Right renal cortex interstitium (tissue), 3 donors: Measurements from ENCODE around the gene EEA1. TPM values are rescaled to one million over a fixed set of nuclear protein-coding genes. Genes with fewer than 3 reads are reported as not detected.

Source experiments
- DNase-seq, 3 donors: peaks; one replicate each; pipeline ENCODE4 v3.0.0-alpha.2; 2013; ENCODE audit warnings: low read depth in 3 of 3, low spot score in 2 of 3
- polyA plus RNA-seq, 3 donors: library from polyadenylated mRNA; unstranded; fragments of 120-200 nt; gene quantifications; one replicate each; pipeline ENCODE4 v1.2.1, GENCODE V29; 2013; ENCODE audit not compliant: insufficient read length in 3 of 3

Gene EEA1
- polyA plus RNA-seq, 3 donors = 15.9 to 19.1 (median 18.0) TPM

GRCh38 chr12:92898755-92899154 lies 30.3 kb downstream of the EEA1 start:
- no peak for DNase-seq

- no peak for DNase-seq
Observed at GRCh38 chr12:92897844-92898243, 31.3 kb downstream of the EEA1 start.

- no peak for DNase-seq
Observed at GRCh38 chr12:92890601-92891106, 38.4 kb downstream of the EEA1 start.

GRCh38 chr12:92886131-92886530 lies 43.0 kb downstream of the EEA1 start:
- DNase-seq = no peak

- DNase-seq = no peak
Observed at GRCh38 chr12:92879698-92880322, 49.3 kb downstream of the EEA1 start.

GRCh38 chr12:92877904-92878303 lies 51.2 kb downstream of the EEA1 start:
- no peak for DNase-seq

- no peak for DNase-seq
Observed at GRCh38 chr12:92876496-92876895, 52.6 kb downstream of the EEA1 start.

- DNase-seq = no peak
Observed at GRCh38 chr12:92871116-92871515, 58.0 kb downstream of the EEA1 start.

GRCh38 chr12:92866418-92866817 lies 62.7 kb downstream of the EEA1 start:
- no peak for DNase-seq

GRCh38 chr12:92863251-92863650 lies 65.8 kb downstream of the EEA1 start:
- no peak for DNase-seq

- no peak for DNase-seq
Observed at GRCh38 chr12:92861381-92861780, 67.7 kb downstream of the EEA1 start.

GRCh38 chr12:92860521-92860920 lies 68.6 kb downstream of the EEA1 start:
- no peak for DNase-seq

- no peak for DNase-seq
Observed at GRCh38 chr12:92859650-92860386, 69.3 kb downstream of the EEA1 start.

GRCh38 chr12:92857818-92858217 lies 71.3 kb downstream of the EEA1 start:
- no peak for DNase-seq

- DNase-seq = no peak
Observed at GRCh38 chr12:92854344-92854743, 74.8 kb downstream of the EEA1 start.

- DNase-seq = no peak
Observed at GRCh38 chr12:92848740-92849139, 80.4 kb downstream of the EEA1 start.

- no peak for DNase-seq
Observed at GRCh38 chr12:92847368-92847767, 81.7 kb downstream of the EEA1 start.

- DNase-seq = no peak
Observed at GRCh38 chr12:92845329-92845728, 83.8 kb downstream of the EEA1 start.

- no peak for DNase-seq
Observed at GRCh38 chr12:92844151-92844763, 84.8 kb downstream of the EEA1 start.

- no peak for DNase-seq
Observed at GRCh38 chr12:92829686-92830282, 99.3 kb downstream of the EEA1 start.

- DNase-seq = no peak
Observed at GRCh38 chr12:92828565-92828964, 100.5 kb downstream of the EEA1 start.
